Measurements from ENCODE around the gene ROR1.

ROR1 gene

DNA sequence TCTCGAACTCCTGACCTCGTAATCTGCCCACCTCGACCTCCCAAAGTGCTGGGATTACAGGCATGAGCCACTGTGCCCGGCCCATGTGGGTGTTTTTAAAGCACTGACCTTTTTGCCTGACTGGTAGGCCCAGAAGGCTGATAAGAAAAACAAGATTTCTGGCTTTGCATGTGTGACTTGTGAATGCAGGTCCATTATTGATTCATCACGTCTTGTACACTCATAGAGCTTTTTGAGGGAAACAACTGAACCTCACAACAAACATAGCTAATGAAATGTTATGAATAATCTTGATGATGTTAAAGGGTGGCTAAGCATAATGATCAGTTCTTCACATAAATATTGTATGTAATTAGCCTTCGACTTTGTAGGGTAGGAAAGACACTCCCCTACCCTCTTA is 288.7 kb downstream of the ROR1 start:
- CTCF ChIA-PET = interaction anchor here (0.5 to 1.0 kb wide), 2 partner anchors 8 to 75 kb away, joined by 3 read pairs; no protein-coding TSS in a partner anchor

DNA sequence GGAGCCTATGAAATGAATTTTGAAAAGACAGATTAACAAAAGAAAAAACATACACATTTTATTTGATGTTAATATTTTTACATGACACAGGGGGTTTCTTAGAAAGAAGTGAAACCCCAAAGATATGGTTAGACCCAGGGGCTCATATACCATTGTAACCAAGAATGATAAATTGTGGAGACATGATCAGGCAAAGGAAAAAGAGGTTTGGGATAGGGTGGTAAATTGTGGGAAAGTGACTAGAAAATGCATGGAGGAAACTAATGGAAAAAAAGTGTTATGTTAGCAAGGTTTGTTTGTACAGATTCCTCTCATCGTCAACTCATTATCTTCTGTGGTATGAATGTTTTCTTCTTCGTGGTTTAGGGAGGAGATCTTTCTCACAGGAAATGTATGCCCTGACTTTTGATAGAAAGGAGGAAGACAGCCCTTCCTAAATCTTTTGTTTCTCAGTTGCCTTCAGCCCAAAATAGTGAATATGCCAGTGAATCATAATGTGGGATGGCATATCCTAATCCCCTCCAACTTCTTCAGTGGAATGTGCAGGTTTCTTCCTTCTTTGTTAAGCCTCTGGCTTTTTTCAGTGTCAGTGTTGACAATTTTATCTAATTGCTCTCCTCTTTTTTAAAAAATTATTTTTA is 289.2 kb downstream of the ROR1 start:
- no peaks in the 10 kb centered on the region for H3K9me3 ChIP-seq (ENCODE audit: control insufficient read depth, insufficient read depth, low read depth, low read length)
- no peak for TF ChIP-seq KLF8 (tag by site-specific recombination; IDR thresholded peaks at IDR 0.05)
- TF ChIP-seq ZBTB7A (tag by site-specific recombination; IDR thresholded peaks at IDR 0.05; ENCODE audit: low read depth) = no peak
- peak; percentile 92 for TF ChIP-seq ZNF211 (tag by site-specific recombination; IDR thresholded peaks at IDR 0.05; ENCODE audit: low read depth)
- POLR2A ChIA-PET = no interaction called here
- H3K4me3 ChIP-seq (ENCODE audit: low read depth, low read length) = no peak overlapping the region
- H3K36me3 ChIP-seq (ENCODE audit: control insufficient read depth in 2 of 2, insufficient read depth in 1 of 2, low read length in 2 of 2) = no peaks in the 10 kb centered on the region; a peak in 1 of 3 replicates
- CTCF ChIA-PET = interaction anchor here (0.5 to 1.0 kb wide), 2 partner anchors 8 to 74 kb away, joined by 3 read pairs; no protein-coding TSS in a partner anchor
- no peak overlapping the region for H3K27ac ChIP-seq (ENCODE audit: extremely low read depth, low read depth, low read length)
- peaks cover 11% of the 10 kb centered on the region for H3K4me1 ChIP-seq (ENCODE audit: control insufficient read depth, insufficient read depth, low read length)

More for the DNA sequence above, 288.7 kb downstream of the ROR1 start:
- TF ChIP-seq FEZF1 (tag by site-specific recombination; IDR thresholded peaks at IDR 0.05) (no peak), ZNF768 (tag by site-specific recombination; IDR thresholded peaks at IDR 0.05) (no peak), ZNF292 (tag by site-specific recombination; IDR thresholded peaks at IDR 0.05; ENCODE audit: borderline replicate concordance, low read depth) (no peak), ZNF174 (tag by site-specific recombination; IDR thresholded peaks at IDR 0.05) (no peak), ZNF133 (tag by site-specific recombination; IDR thresholded peaks at IDR 0.05) (no peak), ZBTB21 (tag by site-specific recombination; IDR thresholded peaks at IDR 0.05) (no peak), ZNF26 (tag by site-specific recombination; IDR thresholded peaks at IDR 0.05) (no peak), HOXD13 (CRISPR knock-in tag; IDR thresholded peaks at IDR 0.05; ENCODE audit: borderline replicate concordance) (no peak), ZNF530 (tag by site-specific recombination; IDR thresholded peaks at IDR 0.05; ENCODE audit: low read depth) (no peak), BCL11A (tag by site-specific recombination; IDR thresholded peaks at IDR 0.05; ENCODE audit: low read depth) (no peak), ZBTB8A (tag by site-specific recombination; IDR thresholded peaks at IDR 0.05) (no peak), ZNF830 (tag by site-specific recombination; IDR thresholded peaks at IDR 0.05; ENCODE audit: low read depth) (no peak), KLF1 (tag by site-specific recombination; IDR thresholded peaks at IDR 0.05) (no peak), ZNF311 (tag by site-specific recombination; IDR thresholded peaks at IDR 0.05; ENCODE audit: borderline replicate concordance) (no peak), ZNF302 (tag by site-specific recombination; IDR thresholded peaks at IDR 0.05; ENCODE audit: low read depth) (no peak), GLIS2 (tag by site-specific recombination; IDR thresholded peaks at IDR 0.05) (no peak), ZNF335 (tag by site-specific recombination; conservative IDR thresholded peaks at IDR 0.05) (no peak), ZNF514 (tag by site-specific recombination; IDR thresholded peaks at IDR 0.05) (no peak)
- TF ChIP-seq, protein P1, sequence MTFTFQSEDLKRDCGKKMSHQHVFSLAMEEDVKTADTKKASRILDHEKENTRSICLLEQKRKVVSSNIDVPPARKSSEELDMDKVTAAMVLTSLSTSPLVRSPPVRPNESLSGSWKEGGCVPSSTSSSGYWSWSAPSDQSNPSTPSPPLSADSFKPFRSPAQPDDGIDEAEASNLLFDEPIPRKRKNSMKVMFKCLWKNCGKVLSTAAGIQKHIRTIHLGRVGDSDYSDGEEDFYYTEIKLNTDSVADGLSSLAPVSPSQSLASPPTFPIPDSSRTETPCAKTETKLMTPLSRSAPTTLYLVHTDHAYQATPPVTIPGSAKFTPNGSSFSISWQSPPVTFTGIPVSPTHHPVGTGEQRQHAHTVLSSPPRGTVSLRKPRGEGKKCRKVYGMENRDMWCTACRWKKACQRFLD (tag by site-specific recombination; IDR thresholded peaks at IDR 0.05) = no peak
- TF ChIP-seq, protein P2, sequence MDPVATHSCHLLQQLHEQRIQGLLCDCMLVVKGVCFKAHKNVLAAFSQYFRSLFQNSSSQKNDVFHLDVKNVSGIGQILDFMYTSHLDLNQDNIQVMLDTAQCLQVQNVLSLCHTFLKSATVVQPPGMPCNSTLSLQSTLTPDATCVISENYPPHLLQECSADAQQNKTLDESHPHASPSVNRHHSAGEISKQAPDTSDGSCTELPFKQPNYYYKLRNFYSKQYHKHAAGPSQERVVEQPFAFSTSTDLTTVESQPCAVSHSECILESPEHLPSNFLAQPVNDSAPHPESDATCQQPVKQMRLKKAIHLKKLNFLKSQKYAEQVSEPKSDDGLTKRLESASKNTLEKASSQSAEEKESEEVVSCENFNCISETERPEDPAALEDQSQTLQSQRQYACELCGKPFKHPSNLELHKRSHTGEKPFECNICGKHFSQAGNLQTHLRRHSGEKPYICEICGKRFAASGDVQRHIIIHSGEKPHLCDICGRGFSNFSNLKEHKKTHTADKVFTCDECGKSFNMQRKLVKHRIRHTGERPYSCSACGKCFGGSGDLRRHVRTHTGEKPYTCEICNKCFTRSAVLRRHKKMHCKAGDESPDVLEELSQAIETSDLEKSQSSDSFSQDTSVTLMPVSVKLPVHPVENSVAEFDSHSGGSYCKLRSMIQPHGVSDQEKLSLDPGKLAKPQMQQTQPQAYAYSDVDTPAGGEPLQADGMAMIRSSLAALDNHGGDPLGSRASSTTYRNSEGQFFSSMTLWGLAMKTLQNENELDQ (tag by site-specific recombination; IDR thresholded peaks at IDR 0.05; ENCODE audit: low read depth) = no peak
- POLR2A ChIA-PET = no interaction called here
- Histone ChIP-seq H3K9me3 (ENCODE audit: control insufficient read depth, insufficient read depth, low read depth, low read length) (no peaks in the 10 kb centered on the region), H3K4me1 (ENCODE audit: control insufficient read depth, insufficient read depth, low read length) (peaks cover 11% of the 10 kb centered on the region), H3K4me3 (ENCODE audit: low read depth, low read length) (no peak overlapping the region), H3K27ac (ENCODE audit: extremely low read depth, low read depth, low read length) (no peak overlapping the region), H3K36me3 (ENCODE audit: control insufficient read depth in 2 of 2, insufficient read depth in 1 of 2, low read length in 2 of 2) (no peaks in the 10 kb centered on the region; a peak in 1 of 3 replicates)

Data from HEK293 (cell line).